Thymus (tissue), 11 donors: ENCODE measurements around the gene NHLRC3. TPM values are rescaled to one million over a fixed set of nuclear protein-coding genes. Genes with fewer than 3 reads are reported as not detected.

ENCODE experiments used
- DNase-seq, 9 donors: peaks; one replicate each; pipeline ENCODE4 v3.0.0-alpha.2; 2013; ENCODE audit warnings: low spot score in 9 of 9, low read depth in 6 of 9, missing footprints in 1 of 9
- H3K27ac ChIP-seq, 2 donors: one replicate each; pipeline ENCODE4 v1.5.1; 2013; ENCODE audit warnings: control low read depth in 1 of 2, low read depth in 1 of 2, low read length in 1 of 2, mild to moderate bottlenecking in 1 of 2, moderate library complexity in 1 of 2
- H3K27me3 ChIP-seq, 2 donors: one replicate each; pipeline ENCODE4 v1.5.1; 2013; ENCODE audit warnings: low read length in 1 of 2; ENCODE audit not compliant: control insufficient read depth in 2 of 2, insufficient read depth in 1 of 2
- H3K36me3 ChIP-seq, 2 donors: one replicate each; pipeline ENCODE4 v1.5.1; 2013; ENCODE audit warnings: low read length in 1 of 2, mild to moderate bottlenecking in 1 of 2, moderate library complexity in 1 of 2; ENCODE audit not compliant: control insufficient read depth in 2 of 2, insufficient read depth in 2 of 2
- H3K4me1 ChIP-seq, 2 donors: one replicate each; pipeline ENCODE4 v1.5.1; 2013; ENCODE audit warnings: low read length in 2 of 2; ENCODE audit not compliant: control insufficient read depth in 2 of 2, insufficient read depth in 2 of 2
- H3K4me3 ChIP-seq, 2 donors: one replicate each; pipeline ENCODE4 v1.5.1; 2013; ENCODE audit warnings: low read length in 2 of 2, control low read depth in 1 of 2, mild to moderate bottlenecking in 1 of 2
- H3K9me3 ChIP-seq, 2 donors: one replicate each; pipeline ENCODE4 v1.5.1; 2013; ENCODE audit warnings: low read length in 1 of 2, mild to moderate bottlenecking in 1 of 2; ENCODE audit not compliant: control insufficient read depth in 2 of 2, insufficient read depth in 1 of 2
- WGBS: extraction: QIAGEN DNeasy Blood & Tissue Kit; methylation state at CpG from one replicate; pipeline ENCODE4 v1.1.7; 2013; 5-methylcytosine and 5-hydroxymethylcytosine counted together
- polyA plus RNA-seq: library from polyadenylated mRNA; stranded (reverse); fragments of 200-250 nt; gene quantifications from one replicate; pipeline ENCODE4 v1.2.3, GENCODE V29; 2013
- total RNA-seq: library from RNA; stranded (reverse); fragments of 120-200 nt; gene quantifications from one replicate; pipeline ENCODE4 v1.2.4, GENCODE V29; 2013
- donor health status: healthy.

The NHLRC3 gene
- total and polyA plus RNA-seq, 2 donors: 16.0 to 19.0 TPM

GRCh38 chr13:39091586-39091985 lies 53.3 kb downstream of the NHLRC3 start:
- no peaks in the 10 kb centered on the region for H3K27me3 ChIP-seq
- H3K27ac ChIP-seq: no peak overlapping the region
- H3K4me1 ChIP-seq: no peaks in the 10 kb centered on the region
- H3K4me3 ChIP-seq: no peak overlapping the region
- no peak for DNase-seq
- H3K36me3 ChIP-seq: no peaks in the 10 kb centered on the region
- no peaks in the 10 kb centered on the region for H3K9me3 ChIP-seq

- Histone ChIP-seq H3K27me3 (no peaks in the 10 kb centered on the region), H3K36me3 (no peaks in the 10 kb centered on the region), H3K27ac (no peak overlapping the region), H3K4me1 (no peaks in the 10 kb centered on the region), H3K4me3 (no peak overlapping the region), H3K9me3 (no peaks in the 10 kb centered on the region)
- peak in 2 of 9 donors; percentile 2 to 7 for DNase-seq
- WGBS: 72% methylated on average over 2 of the region's 2 CpGs
Observed at GRCh38 chr13:39095500-39095899, 57.2 kb downstream of the NHLRC3 start.

DNA sequence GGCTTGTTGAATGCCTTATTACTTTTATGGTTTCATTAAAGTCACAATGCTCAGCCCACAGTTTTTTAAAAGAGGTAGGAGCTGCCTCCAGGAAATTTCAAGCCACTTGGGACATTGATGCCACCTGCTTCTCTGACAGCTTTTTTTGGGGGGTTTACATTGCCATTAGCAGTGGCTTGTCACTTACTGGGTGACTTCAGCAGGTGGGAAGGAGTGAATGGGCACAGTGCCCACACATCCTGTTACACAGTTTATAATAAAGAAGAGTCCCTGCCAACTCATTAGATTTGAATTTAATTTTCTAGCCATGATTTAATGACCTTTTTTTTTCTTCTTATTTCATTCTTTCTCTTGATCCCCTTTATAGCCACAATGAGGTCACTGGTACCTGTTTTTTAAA lies 61.0 kb downstream of the NHLRC3 start:
- Histone ChIP-seq H3K9me3 (no peaks in the 10 kb centered on the region), H3K4me3 (no peak overlapping the region), H3K4me1 (no peaks in the 10 kb centered on the region), H3K36me3 (no peaks in the 10 kb centered on the region), H3K27ac (no peak overlapping the region), H3K27me3 (no peaks in the 10 kb centered on the region)
- DNase-seq: no peak

Other genes starting within 250 kb of the NHLRC3 start
- gene STOML3, start 47.6 kb upstream of the NHLRC3 start, total RNA-seq: 0.05 TPM
- gene STOML3, start 47.6 kb upstream of the NHLRC3 start, polyA plus RNA-seq: 0.23 TPM
- gene PROSER1, start 367 bp upstream of the NHLRC3 start, total RNA-seq: 9.8 TPM
- 29.8 TPM for gene PROSER1, start 367 bp upstream of the NHLRC3 start, polyA plus RNA-seq